NCI-H2196 treated with DMSO at 0.1 percent for 48 hours (cell line): ENCODE results near the gene CAPS2.
"Not testable (repeated sequence)": the region's sequence is repeated elsewhere in the genome, so short reads cannot be mapped to it uniquely, and the experiment has no call there.

Experiments
- DNase-seq: peaks from one replicate; lab custom pipeline; 2025; ENCODE audit not compliant: unreplicated experiment; lab: John Stamatoyannopoulos, UW

The CAPS2 gene

GRCh38 chr12:75329918-75330826 lies at the start of gene CAPS2:
Gene CAPS2 (minus strand): TSS chr12:75330324. CDS start chr12:75326498, 3,826 bp downstream.
- peak; percentile 80 for DNase-seq

GRCh38 chr12:75378354-75378753 lies 48.2 kb upstream of the CAPS2 start:
- DNase-seq, result no peak

- no peak for DNase-seq
Observed at GRCh38 chr12:75374971-75375370, 44.8 kb upstream of the CAPS2 start.

- DNase-seq, result no peak
Observed at GRCh38 chr12:75366629-75367028, 36.5 kb upstream of the CAPS2 start.

GRCh38 chr12:75364919-75365318 lies 34.8 kb upstream of the CAPS2 start:
- DNase-seq, result no peak

- DNase-seq, result no peak
Observed at GRCh38 chr12:75361408-75361807, 31.3 kb upstream of the CAPS2 start.

- DNase-seq, result no peak
Observed at GRCh38 chr12:75360920-75361319, 30.8 kb upstream of the CAPS2 start.

- no peak for DNase-seq
Observed at GRCh38 chr12:75354011-75354410, 23.9 kb upstream of the CAPS2 start.

GRCh38 chr12:75350413-75350812 lies 20.3 kb upstream of the CAPS2 start:
- DNase-seq, result no peak

GRCh38 chr12:75349946-75350345 lies 19.8 kb upstream of the CAPS2 start:
- DNase-seq, result no peak

GRCh38 chr12:75346215-75346614 lies 16.1 kb upstream of the CAPS2 start:
- not testable (repeated sequence) for DNase-seq

- DNase-seq, result no peak
Observed at GRCh38 chr12:75345531-75345930, 15.4 kb upstream of the CAPS2 start.

- DNase-seq, result no peak
Observed at GRCh38 chr12:75341873-75342272, 11.7 kb upstream of the CAPS2 start.

GRCh38 chr12:75337905-75338304 lies 7.8 kb upstream of the CAPS2 start:
- no peak for DNase-seq

- no peak for DNase-seq
Observed at GRCh38 chr12:75334384-75335030, 4.4 kb upstream of the CAPS2 start, which contains the start of gene GLIPR1L1. Gene GLIPR1L1 (plus strand): TSS chr12:75334670. CDS start chr12:75334729, 59 bp downstream.

- no peak for DNase-seq
Observed at GRCh38 chr12:75327642-75328041, 2.5 kb downstream of the CAPS2 start.

GRCh38 chr12:75323663-75324062 lies 6.5 kb downstream of the CAPS2 start:
- no peak for DNase-seq

GRCh38 chr12:75322464-75322863 lies 7.7 kb downstream of the CAPS2 start:
- DNase-seq, result no peak

- DNase-seq, result no peak
Observed at GRCh38 chr12:75317784-75318183, 12.3 kb downstream of the CAPS2 start.

GRCh38 chr12:75315518-75315917 lies 14.6 kb downstream of the CAPS2 start:
- DNase-seq, result no peak

- no peak for DNase-seq
Observed at GRCh38 chr12:75311369-75311768, 18.8 kb downstream of the CAPS2 start.

- no peak for DNase-seq
Observed at GRCh38 chr12:75308279-75308678, 21.8 kb downstream of the CAPS2 start.
